ENCODE results near the gene TSPAN2.

GRCh38 chr1:115117298-115117697, 28.0 kb upstream of the TSPAN2 start:
- TF ChIP-seq CTCF (IDR thresholded peaks at IDR 0.05; ENCODE audit: poor library complexity, severe bottlenecking) (no peak), POLR2AphosphoS5 (IDR thresholded peaks at IDR 0.05) (no peak), EZH2 (IDR thresholded peaks at IDR 0.05; ENCODE audit: borderline replicate concordance, insufficient read depth, low read length, poor library complexity, severe bottlenecking) (no peak), REST (IDR thresholded peaks at IDR 0.05; ENCODE audit: borderline replicate concordance) (no peak), SMC3 (conservative IDR thresholded peaks at IDR 0.05; ENCODE audit: poor library complexity) (no peak), TAF1 (IDR thresholded peaks at IDR 0.05; ENCODE audit: low read depth) (no peak), RAD21 (conservative IDR thresholded peaks at IDR 0.05) (no peak)

Measured in neural cell (in vitro differentiated cells).